ENCODE measurements around the gene RPTOR. TPM values are rescaled to one million over a fixed set of nuclear protein-coding genes. Genes with fewer than 3 reads are reported as not detected.

RPTOR gene
- total and polyA plus RNA-seq, 10 of the 15 experiments (the other 5 are each of a cell fraction or from before 2014, with no cell fraction given): 0.18 to 32.1 (median 7.8) TPM

GRCh38 chr17:80998748-80999535 is 454.3 kb downstream of the RPTOR start:
- CTCF ChIA-PET: no interaction called here
- TF ChIP-seq MTA3 (IDR thresholded peaks at IDR 0.05; ENCODE audit: borderline replicate concordance, low read length) (no peak), KLF5 (IDR thresholded peaks at IDR 0.05; ENCODE audit: partially characterized antibody) (no peak), ATF7 (IDR thresholded peaks at IDR 0.05; ENCODE audit: low read depth) (no peak), MYC (IDR thresholded peaks at IDR 0.05; ENCODE audit: insufficient read depth, insufficient read length, insufficient replicate concordance, low read length, severe bottlenecking) (no peak), MEF2A (IDR thresholded peaks at IDR 0.05; ENCODE audit: insufficient read depth, low read depth, low read length) (no peak), POU2F2 (IDR thresholded peaks at IDR 0.05; ENCODE audit: borderline replicate concordance, low read depth, low read length) (no peak), HDAC6 (IDR thresholded peaks at IDR 0.05; ENCODE audit: unreplicated experiment) (no peak), ELK1 (IDR thresholded peaks at IDR 0.05; ENCODE audit: low read depth, low read length) (no peak), SMC3 (IDR thresholded peaks at IDR 0.05; ENCODE audit: borderline replicate concordance, low read length) (no peak), RCOR1 (conservative IDR thresholded peaks at IDR 0.05; ENCODE audit: low read depth, low read length) (no peak), MYB (IDR thresholded peaks at IDR 0.05; ENCODE audit: borderline replicate concordance, low read depth, low read length) (no peak), NFXL1 (IDR thresholded peaks at IDR 0.05; ENCODE audit: borderline replicate concordance) (no peak), ZBTB40 (IDR thresholded peaks at IDR 0.05; ENCODE audit: borderline replicate concordance) (no peak), SIN3A (IDR thresholded peaks at IDR 0.05; ENCODE audit: low read depth, low read length) (no peak), BACH1 (IDR thresholded peaks at IDR 0.05; ENCODE audit: borderline replicate concordance) (no peak), TCF3 (IDR thresholded peaks at IDR 0.05; ENCODE audit: borderline replicate concordance, insufficient read depth, low read depth, low read length) (no peak)

More at GRCh38 chr17:80998748-80999535, 454.3 kb downstream of the RPTOR start:
- ChIA-PET SMC1A (ENCODE audit: uncharacterized antibody, unreplicated experiment) (no interaction called here), RAD21 (ENCODE audit: unreplicated experiment) (no interaction called here), POLR2A (no interaction called here)
- FAIRE-seq (no peak), ATAC-seq (no peak), DNase-seq (ENCODE audit: low read depth, low spot score) (no peak)
- no TSS peak for BruUV-seq (replicated peaks)
- Histone ChIP-seq H3K36me3 (ENCODE audit: control insufficient read depth in 2 of 2, insufficient read depth in 2 of 2, low read length in 1 of 2) (peaks cover 2 to 8% of the 10 kb centered on the region in 2 experiments; a peak in 3 of 4 replicates), H3K27me3 (replicated peaks in 1 of 2; ENCODE audit: control insufficient read depth in 2 of 2, insufficient read depth in 2 of 2, low read length in 1 of 2) (no peaks in the 10 kb centered on the region), H3K79me2 (ENCODE audit: control insufficient read depth, insufficient read depth, low read length) (no peaks in the 10 kb centered on the region), H4K20me1 (ENCODE audit: control insufficient read depth, insufficient read depth) (no peaks in the 10 kb centered on the region; the same call in 1 of the 2 replicates), H3K9ac (ENCODE audit: control insufficient read depth, insufficient read depth, low read length) (no peak overlapping the region), H3K9me3 (replicated peaks; ENCODE audit: control insufficient read depth, insufficient read depth, low read length) (no peaks in the 10 kb centered on the region), H2AFZ (ENCODE audit: control insufficient read depth, low read depth, low read length) (no peak overlapping the region), H3K4me3 (no peak overlapping the region), H3K27ac (ENCODE audit: control insufficient read depth, insufficient read depth) (no peak overlapping the region), H3K4me1 (ENCODE audit: control insufficient read depth, insufficient read depth, low read length) (no peaks in the 10 kb centered on the region), H3K4me2 (ENCODE audit: control insufficient read depth, insufficient read depth) (no peak overlapping the region)
- intact Hi-C loops (cut with micrococcal nuclease; ENCODE audit: unreplicated experiment) (no loop called here), in situ Hi-C loops (cut with MboI) (no loop called here)
- 87% methylated on average over 28 of the region's 39 CpGs for WGBS (ENCODE audit: insufficient coverage, insufficient replicate concordance, low lambda C conversion rate, missing lambda C conversion rate)
